Rectal smooth muscle tissue (tissue), 1 donor: Measurements from ENCODE around the gene C1orf226.

Experiments
- H3K27ac ChIP-seq: one replicate; pipeline ENCODE4 v1.7.0; 2013; ENCODE audit warnings: low read depth, low read length, inconsistent platforms
- H3K27me3 ChIP-seq: one replicate; pipeline ENCODE4 v1.7.0; 2013; ENCODE audit warnings: low read length; ENCODE audit not compliant: control insufficient read depth, insufficient read depth
- H3K36me3 ChIP-seq: one replicate; pipeline ENCODE4 v1.7.0; 2013; ENCODE audit warnings: low read length; ENCODE audit not compliant: control insufficient read depth, insufficient read depth
- H3K4me1 ChIP-seq: one replicate; pipeline ENCODE4 v1.7.0; 2013; ENCODE audit warnings: low read length; ENCODE audit not compliant: control insufficient read depth, insufficient read depth
- H3K4me3 ChIP-seq: one replicate; pipeline ENCODE4 v1.7.0; 2013; ENCODE audit warnings: low read length
- H3K9ac ChIP-seq: one replicate; pipeline ENCODE4 v1.7.0; 2013; ENCODE audit warnings: low read length

The C1orf226 gene

DNA sequence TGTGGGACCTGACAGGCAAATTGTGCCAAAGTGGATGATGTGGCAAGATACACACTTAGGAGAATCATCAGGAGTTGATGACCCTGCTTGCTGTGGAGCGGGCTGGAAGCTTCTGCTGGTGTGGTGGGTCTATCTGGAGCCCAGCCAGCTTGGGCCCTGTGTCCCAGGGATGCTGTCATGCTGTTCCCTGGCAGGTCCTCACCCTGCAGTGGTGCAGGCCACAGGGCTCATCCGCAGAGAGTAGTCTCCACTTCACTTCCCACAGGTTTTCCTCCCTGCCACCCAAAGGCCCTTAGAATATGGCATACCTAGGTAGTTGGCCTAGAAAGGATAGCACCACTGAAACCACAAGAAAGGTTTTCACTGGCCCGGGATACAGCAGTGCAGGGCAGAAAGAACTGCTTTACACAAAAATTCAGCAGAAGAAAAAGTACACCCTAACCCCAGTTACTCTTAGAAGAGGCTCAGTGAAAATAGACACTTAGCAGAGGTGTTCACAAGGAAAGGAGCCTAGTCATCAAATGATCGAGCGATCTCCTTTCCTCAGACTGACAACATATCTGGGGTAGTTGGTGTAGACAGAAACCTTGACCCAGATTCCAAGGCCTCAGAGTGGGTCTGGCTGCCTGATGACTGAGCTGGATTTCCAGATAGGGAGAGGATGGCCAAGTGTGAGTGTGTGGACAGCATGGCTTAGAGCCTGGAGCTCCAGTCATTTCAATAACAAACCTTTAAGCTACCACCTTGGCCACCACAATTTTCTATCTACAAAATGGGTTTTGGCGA is 1.3 kb upstream of the C1orf226 start:
- H3K4me1 ChIP-seq, result no peaks in the 10 kb centered on the region
- H3K36me3 ChIP-seq, result peaks cover 4% of the 10 kb centered on the region
- no peak overlapping the region for H3K27ac ChIP-seq
- no peaks in the 10 kb centered on the region for H3K27me3 ChIP-seq
- no peak overlapping the region for H3K4me3 ChIP-seq
- no peak overlapping the region for H3K9ac ChIP-seq

DNA sequence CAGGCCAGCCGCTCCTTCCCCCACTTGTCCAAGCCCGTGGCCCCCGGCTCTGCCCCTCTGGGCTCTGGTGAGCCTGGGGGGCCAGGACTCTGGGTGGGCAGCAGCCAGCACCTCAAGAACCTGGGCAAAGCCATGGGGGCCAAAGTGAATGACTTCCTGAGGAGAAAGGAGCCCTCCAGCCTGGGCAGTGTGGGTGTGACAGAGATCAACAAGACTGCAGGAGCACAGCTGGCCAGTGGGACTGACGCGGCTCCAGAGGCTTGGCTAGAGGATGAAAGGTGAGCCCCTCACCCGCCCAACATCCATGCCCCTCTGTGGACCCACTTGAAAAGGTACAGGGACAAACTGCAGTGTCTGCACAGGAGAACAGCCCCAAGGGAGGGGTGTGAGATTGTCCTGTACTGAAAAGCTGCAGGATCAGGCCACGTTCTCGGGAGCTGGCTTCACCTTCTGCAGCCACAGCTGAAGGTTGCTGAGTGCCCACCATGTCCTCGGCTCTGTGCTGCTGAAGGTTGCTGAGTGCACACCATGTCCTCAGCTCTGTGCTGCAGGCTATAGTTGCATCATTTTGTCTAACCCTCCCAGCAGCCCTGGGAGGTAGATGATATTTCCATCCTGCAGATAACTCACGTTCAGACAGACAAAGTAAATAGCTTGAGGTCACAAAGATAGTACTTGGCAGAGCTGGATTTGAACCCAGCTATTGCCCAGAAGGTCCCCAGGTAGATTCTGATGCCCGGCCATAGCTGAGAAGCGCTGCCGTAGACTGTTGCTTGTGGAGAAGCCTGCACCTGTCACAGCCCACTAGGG is 618 bp downstream of the C1orf226 start:
- H3K27ac ChIP-seq, result no peak overlapping the region

DNA sequence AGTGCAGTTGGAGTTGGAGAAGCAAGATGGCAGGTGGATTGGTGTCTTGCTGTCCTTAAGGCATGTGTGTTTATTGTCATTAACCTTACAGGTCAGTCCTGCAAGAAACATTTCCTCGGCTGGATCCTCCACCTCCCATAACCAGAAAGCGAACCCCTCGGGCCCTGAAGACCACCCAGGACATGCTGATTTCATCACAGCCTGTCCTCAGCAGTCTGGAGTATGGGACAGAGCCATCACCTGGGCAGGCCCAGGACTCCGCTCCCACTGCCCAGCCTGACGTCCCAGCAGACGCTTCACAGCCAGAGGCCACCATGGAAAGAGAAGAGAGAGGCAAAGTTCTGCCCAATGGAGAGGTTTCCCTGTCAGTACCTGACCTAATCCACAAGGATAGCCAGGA is 1.6 kb downstream of the C1orf226 start:
- Histone ChIP-seq H3K4me3 (no peak overlapping the region), H3K36me3 (peaks cover 4% of the 10 kb centered on the region), H3K4me1 (no peaks in the 10 kb centered on the region), H3K27me3 (no peaks in the 10 kb centered on the region), H3K27ac (no peak overlapping the region), H3K9ac (no peak overlapping the region)

More for the DNA sequence above, 618 bp downstream of the C1orf226 start:
- Histone ChIP-seq H3K4me1 (no peaks in the 10 kb centered on the region), H3K4me3 (no peak overlapping the region), H3K36me3 (peaks cover 4% of the 10 kb centered on the region), H3K27me3 (no peaks in the 10 kb centered on the region), H3K9ac (no peak overlapping the region)

DNA sequence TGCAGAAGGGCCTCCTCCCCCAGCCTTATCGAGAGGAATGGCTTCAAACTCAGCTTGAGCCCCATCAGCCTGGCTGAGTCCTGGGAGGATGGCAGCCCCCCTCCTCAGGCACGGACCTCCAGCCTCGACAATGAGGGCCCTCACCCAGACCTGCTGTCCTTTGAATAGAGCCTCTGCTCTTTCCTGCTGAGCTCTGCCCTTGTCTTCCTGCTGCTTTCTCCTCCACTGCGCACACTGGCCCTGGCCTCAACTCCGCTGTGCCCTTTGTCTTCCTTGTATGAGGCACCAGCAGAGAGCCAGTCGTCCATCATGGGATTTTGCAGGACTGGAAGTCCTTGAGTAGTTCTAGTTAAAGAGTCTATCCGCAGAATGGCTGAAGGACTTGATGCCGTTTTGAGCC is 2.0 kb downstream of the C1orf226 start:
- H3K4me1 ChIP-seq, result no peaks in the 10 kb centered on the region
- H3K4me3 ChIP-seq, result no peak overlapping the region
- no peak overlapping the region for H3K27ac ChIP-seq
- H3K36me3 ChIP-seq, result peaks cover 4% of the 10 kb centered on the region
- no peak overlapping the region for H3K9ac ChIP-seq
- no peaks in the 10 kb centered on the region for H3K27me3 ChIP-seq

GRCh38 chr1:162384116-162384515 is 2.6 kb downstream of the C1orf226 start:
- H3K36me3 ChIP-seq, result peaks cover 4% of the 10 kb centered on the region
- H3K27me3 ChIP-seq, result no peaks in the 10 kb centered on the region
- H3K27ac ChIP-seq, result no peak overlapping the region
- H3K9ac ChIP-seq, result no peak overlapping the region
- no peaks in the 10 kb centered on the region for H3K4me1 ChIP-seq
- no peak overlapping the region for H3K4me3 ChIP-seq

GRCh38 chr1:162384601-162385279 is 3.2 kb downstream of the C1orf226 start:
- no peak overlapping the region for H3K9ac ChIP-seq
- no peak overlapping the region for H3K27ac ChIP-seq
- H3K36me3 ChIP-seq, result peaks cover 4% of the 10 kb centered on the region
- no peaks in the 10 kb centered on the region for H3K27me3 ChIP-seq
- no peaks in the 10 kb centered on the region for H3K4me1 ChIP-seq
- no peak overlapping the region for H3K4me3 ChIP-seq

DNA sequence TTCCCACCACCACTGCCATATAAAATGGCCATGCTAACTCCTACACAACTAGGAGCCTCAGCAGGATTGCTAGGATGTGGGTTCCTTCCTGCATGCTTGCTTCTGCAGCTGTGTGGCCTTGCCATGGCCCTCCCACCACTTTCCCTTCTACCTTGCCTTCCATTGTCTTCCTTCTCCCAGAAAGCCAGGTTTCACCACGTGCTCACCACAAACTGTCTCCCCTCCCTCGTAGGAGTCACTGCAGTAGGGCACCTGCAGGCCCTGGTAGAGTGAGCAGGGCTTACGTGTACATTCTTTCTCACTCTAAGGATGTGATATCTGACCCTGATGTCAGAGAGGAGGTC is 3.7 kb downstream of the C1orf226 start:
- Histone ChIP-seq H3K4me1 (no peaks in the 10 kb centered on the region), H3K9ac (no peak overlapping the region), H3K36me3 (peaks cover 4% of the 10 kb centered on the region)

GRCh38 chr1:162385702-162386101 is 4.2 kb downstream of the C1orf226 start:
- peaks cover 4% of the 10 kb centered on the region for H3K36me3 ChIP-seq
- H3K27ac ChIP-seq, result no peak overlapping the region
- no peak overlapping the region for H3K9ac ChIP-seq
- no peaks in the 10 kb centered on the region for H3K4me1 ChIP-seq
- H3K27me3 ChIP-seq, result no peaks in the 10 kb centered on the region
- no peak overlapping the region for H3K4me3 ChIP-seq

More for the DNA sequence above, 3.7 kb downstream of the C1orf226 start:
- H3K27ac ChIP-seq, result no peak overlapping the region
- H3K4me3 ChIP-seq, result no peak overlapping the region
- no peaks in the 10 kb centered on the region for H3K27me3 ChIP-seq

DNA sequence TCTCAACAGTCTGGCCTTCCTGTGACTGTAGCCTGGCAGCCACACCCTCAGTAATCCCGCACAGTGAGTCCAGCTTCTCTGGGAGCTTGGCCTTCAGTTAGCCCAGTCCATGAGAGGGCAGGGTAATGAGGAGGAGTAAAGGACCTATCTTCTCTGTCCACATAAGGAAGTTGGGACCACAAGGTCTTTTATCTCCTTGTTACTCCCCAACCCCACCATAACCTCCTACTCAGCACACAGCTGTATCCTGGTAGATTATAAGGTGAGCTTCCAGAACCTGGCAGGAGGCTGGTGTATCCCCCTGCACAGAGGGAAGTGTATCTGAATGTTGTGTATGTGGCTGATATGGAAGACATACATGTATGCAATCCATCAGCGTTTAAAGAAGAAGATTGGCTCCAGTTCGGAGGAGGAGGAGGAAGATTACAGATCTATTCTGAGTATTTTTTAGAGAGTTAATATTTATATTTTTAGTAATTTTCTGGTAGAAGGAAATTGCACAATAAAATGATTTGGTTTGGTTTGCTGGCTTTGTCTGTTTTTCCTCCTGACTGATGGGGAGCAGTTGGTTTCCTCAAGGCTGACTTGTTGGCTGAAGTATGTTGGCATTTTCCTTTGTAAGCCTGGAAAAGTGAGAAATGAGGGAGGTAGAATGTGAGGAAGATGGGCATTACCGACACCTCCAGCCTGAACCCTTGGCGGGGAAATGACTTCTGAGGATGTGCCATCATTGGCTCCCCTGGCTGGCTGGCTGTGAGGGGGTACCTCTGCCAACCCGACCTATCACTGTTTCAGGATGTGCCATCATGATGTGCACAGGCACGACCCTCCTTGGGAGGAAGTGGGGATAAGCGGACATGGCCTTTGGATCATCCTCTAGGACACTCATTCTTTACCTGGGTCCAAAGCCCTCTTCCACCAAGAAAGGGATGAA is 5.0 kb downstream of the C1orf226 start:
- Histone ChIP-seq H3K27me3 (no peaks in the 10 kb centered on the region), H3K9ac (no peak overlapping the region), H3K27ac (no peak overlapping the region), H3K4me3 (no peak overlapping the region), H3K36me3 (peaks cover 4% of the 10 kb centered on the region), H3K4me1 (no peaks in the 10 kb centered on the region)

DNA sequence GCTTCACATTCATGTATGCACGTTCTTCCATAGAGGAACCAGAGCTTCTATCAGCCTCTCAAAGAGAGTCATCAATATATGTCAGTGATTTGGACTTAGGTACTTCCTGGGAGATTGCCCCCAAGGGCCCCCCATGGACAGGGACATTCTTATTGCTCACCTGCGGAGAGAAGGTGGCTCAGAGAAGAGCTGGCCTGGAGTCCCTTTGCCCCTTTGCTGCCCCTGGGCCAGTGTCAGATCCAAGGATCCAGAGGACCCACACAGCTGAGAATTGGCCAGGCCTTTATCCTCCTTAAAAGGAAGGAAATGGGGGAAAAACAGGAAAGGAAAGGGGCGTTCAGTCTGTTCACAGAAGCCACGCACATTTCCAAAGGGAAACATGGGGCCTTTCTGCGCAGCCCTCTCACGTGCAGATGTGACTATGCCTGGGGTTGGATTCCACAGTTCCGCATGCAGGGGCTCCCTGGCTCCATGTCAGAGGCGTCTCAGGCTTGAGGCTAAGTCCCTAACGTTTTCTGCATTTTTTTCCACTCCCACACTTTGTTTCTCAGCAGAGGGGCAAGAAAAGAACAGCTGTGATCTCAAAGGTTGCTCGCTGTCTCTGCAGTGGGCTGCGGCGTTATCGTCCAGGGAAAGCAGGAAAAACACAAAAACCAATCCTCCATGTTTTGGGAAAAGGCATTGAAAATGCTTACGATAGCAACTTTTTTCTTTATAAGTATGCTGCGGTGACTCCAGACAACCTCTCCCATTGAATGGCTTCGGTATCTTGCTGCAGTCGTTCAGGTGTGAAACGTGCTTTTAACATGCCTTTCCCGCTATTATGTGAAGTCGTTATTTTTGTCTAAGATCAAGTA is 5.9 kb downstream of the C1orf226 start:
- H3K4me1 ChIP-seq, result no peaks in the 10 kb centered on the region
- H3K9ac ChIP-seq, result no peak overlapping the region
- no peak overlapping the region for H3K27ac ChIP-seq
- H3K27me3 ChIP-seq, result no peaks in the 10 kb centered on the region
- H3K36me3 ChIP-seq, result peaks cover 4% of the 10 kb centered on the region
- no peak overlapping the region for H3K4me3 ChIP-seq

DNA sequence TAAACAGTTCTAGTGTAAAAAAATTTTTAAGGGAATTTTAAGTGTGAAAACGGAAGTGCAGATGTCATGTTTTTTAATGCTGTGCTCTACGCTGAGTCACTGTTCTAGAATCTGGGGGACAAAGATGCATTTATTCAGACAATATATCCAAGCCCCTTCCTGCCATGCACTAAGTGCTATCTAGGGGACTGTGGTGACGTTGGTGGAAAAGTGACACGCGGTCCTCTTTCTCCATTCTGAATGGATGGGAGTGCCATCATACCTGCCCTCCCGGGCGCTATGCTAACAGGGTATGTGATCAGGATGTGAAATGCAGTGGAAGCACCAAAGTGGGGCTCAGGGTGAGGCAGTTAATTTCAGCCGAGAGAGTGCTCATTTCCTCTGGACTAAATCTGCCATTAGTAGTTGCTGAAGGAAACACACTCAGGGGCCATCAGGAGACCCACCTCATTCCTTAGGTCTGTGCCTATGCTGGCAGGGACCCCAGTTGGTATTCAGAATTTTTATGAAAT is 6.6 kb downstream of the C1orf226 start:
- H3K4me3 ChIP-seq, result no peak overlapping the region
- no peak overlapping the region for H3K9ac ChIP-seq
- peaks cover 4% of the 10 kb centered on the region for H3K36me3 ChIP-seq
- no peaks in the 10 kb centered on the region for H3K27me3 ChIP-seq
- no peak overlapping the region for H3K27ac ChIP-seq
- H3K4me1 ChIP-seq, result no peaks in the 10 kb centered on the region
